Tibial nerve (tissue), 3 donors: ENCODE results near the gene FMN1.

Experiments used
- CTCF ChIP-seq, 5 experiments: fragments of 200-600 bp in 3 of 5; fragments of 450-650 bp in 2 of 5; sonication (generic) in 3 of 5; IDR thresholded peaks; one replicate each; pipeline ENCODE4 v1.5.1; 2016 to 2019; ENCODE audit warnings: antibody characterized with exemption in 5 of 5, mild to moderate bottlenecking in 3 of 5, moderate library complexity in 2 of 5
- POLR2A ChIP-seq, 2 donors: fragments of 450-650 bp; IDR thresholded peaks; one replicate each; pipeline ENCODE4 v1.6.1; 2017; ENCODE audit warnings: antibody characterized with exemption in 2 of 2, mild to moderate bottlenecking in 2 of 2, moderate library complexity in 2 of 2

- no peak for TF ChIP-seq CTCF (IDR thresholded peaks at IDR 0.05)
- TF ChIP-seq POLR2A (IDR thresholded peaks at IDR 0.05) = no peak
Observed at GRCh38 chr15:32767236-32767635, 427.3 kb downstream of the FMN1 start.
